Measurements from ENCODE around the gene OSBPL3. TPM values are rescaled to one million over a fixed set of nuclear protein-coding genes. Genes with fewer than 3 reads are reported as not detected.

OSBPL3 gene
- polyA plus RNA-seq, 3 donors: 15.3 to 20.4 (median 17.5) TPM

DNA sequence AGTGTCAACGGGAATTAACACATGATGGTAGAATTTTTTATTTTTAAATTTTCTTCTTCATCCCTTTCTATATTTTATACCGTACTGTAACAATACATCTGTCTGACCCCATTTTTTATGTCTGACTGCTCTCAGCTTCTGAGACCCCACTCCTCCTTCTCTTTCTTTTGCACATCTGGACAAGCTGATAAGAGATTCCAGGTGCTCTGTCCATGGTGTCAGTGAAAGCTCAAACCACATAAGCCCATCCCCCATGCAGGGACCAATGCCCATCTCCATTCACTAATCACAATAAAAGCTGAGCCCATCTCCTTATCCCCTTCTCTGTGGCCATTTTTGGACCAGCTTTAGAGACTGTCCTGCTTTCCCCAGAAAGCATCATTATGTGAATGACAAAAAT, 231.5 kb downstream of the OSBPL3 start:
- no peak for DNase-seq (ENCODE audit: low read depth in 3 of 3, low spot score in 2 of 3)

Other genes with a start within 250 kb of the OSBPL3 start
- 10 to 100 TPM; 14.2 to 14.8 (median 14.7) TPM for gene GSDME, start 222.7 kb downstream of the OSBPL3 start, polyA plus RNA-seq (ENCODE audit: insufficient read length in 3 of 3)
- 100 to 1,000 TPM; 167 to 183 (median 170) TPM for gene CYCS, start 145.1 kb upstream of the OSBPL3 start, polyA plus RNA-seq (ENCODE audit: insufficient read length in 3 of 3)
- gene NPVF, start 248.3 kb upstream of the OSBPL3 start, polyA plus RNA-seq (ENCODE audit: insufficient read length in 3 of 3): not detected

Measured in right renal cortex interstitium (tissue), 3 donors.